Measurements from ENCODE around the gene CPSF7. TPM values are rescaled to one million over a fixed set of nuclear protein-coding genes. Genes with fewer than 3 reads are reported as not detected.

The CPSF7 gene
- total RNA-seq, 1 experiment from 2014 or later, result 145 TPM

DNA sequence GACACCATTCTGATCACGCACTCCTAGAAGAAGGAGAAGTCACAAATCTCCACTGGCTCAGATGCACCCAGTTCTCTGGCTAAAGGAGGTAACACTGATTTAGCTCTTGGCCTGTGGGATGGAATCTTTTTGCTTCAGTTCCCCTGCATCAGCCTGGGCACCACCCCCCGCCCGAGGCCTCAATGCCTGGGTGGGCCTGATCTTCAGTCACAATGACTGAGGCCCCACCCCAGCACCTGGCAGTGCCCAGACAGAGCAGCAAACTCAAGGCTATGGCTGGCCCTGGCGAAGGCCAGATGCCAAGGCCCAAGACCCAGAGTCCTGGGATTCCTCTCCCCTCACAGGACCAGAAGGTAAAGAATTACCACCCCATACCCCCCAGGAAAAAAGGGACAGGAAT, 73.1 kb downstream of the CPSF7 start:
- Histone ChIP-seq H2BK20ac (ENCODE audit: low read depth, low read length, poor library complexity, severe bottlenecking) (no peak overlapping the region), H3K79me2 (ENCODE audit: insufficient read depth, low read length) (no peaks in the 10 kb centered on the region), H2AK5ac (ENCODE audit: insufficient read length, low read length) (no peak overlapping the region), H2BK5ac (ENCODE audit: insufficient read length, low read length) (no peak overlapping the region), H2BK120ac (ENCODE audit: low read depth, low read length, poor library complexity, severe bottlenecking) (no peak overlapping the region), H3K4ac (ENCODE audit: low read depth, low read length) (no peak overlapping the region), H4K20me1 (ENCODE audit: control insufficient read depth, insufficient read depth, insufficient read length) (no peaks in the 10 kb centered on the region), H3K4me2 (ENCODE audit: insufficient read depth, insufficient read length, low read length) (no peak overlapping the region), H2BK15ac (ENCODE audit: low read depth, low read length) (no peak overlapping the region), H3K9me3 (ENCODE audit: control insufficient read depth, low read depth, low read length) (no peaks in the 10 kb centered on the region), H4K8ac (replicated peaks; ENCODE audit: insufficient read length, low read depth, low read length) (no peak overlapping the region), H4K91ac (ENCODE audit: insufficient read length, low read depth, low read length) (no peak overlapping the region), H3K14ac (ENCODE audit: insufficient read depth, low read length) (no peak overlapping the region), H3K4me1 (ENCODE audit: insufficient read depth, low read length) (no peaks in the 10 kb centered on the region), H2AFZ (ENCODE audit: low read length) (no peak overlapping the region), H3K23ac (ENCODE audit: insufficient read length, low read depth, low read length) (no peak overlapping the region), H3K23me2 (ENCODE audit: insufficient read length, low read depth, low read length, poor library complexity, severe bottlenecking) (peaks cover 6% of the 10 kb centered on the region), H3K9ac (ENCODE audit: extremely low read depth, insufficient read length, low read length) (no peak overlapping the region), H3K27ac (ENCODE audit: insufficient read length, low read depth, low read length) (no peak overlapping the region), H3T11ph (ENCODE audit: low read length) (no peak overlapping the region), H3K18ac (ENCODE audit: insufficient read length, low read depth, low read length) (no peak overlapping the region), H3K56ac (ENCODE audit: insufficient read length, low read depth, low read length) (no peak overlapping the region), H2BK12ac (ENCODE audit: insufficient read length, low read depth, low read length) (no peak overlapping the region), H3K79me1 (ENCODE audit: insufficient read depth, low read depth, low read length, poor library complexity, severe bottlenecking) (no peaks in the 10 kb centered on the region), H4K5ac (ENCODE audit: insufficient read length, low read depth, low read length) (no peak overlapping the region), H3K27me3 (ENCODE audit: insufficient read depth, low read length) (no peaks in the 10 kb centered on the region)
- Mint-ChIP-seq H3K4me1 (peaks cover 7 to 9% of the 10 kb centered on the region in 2 experiments), H3K9me3 (no peaks in the 10 kb centered on the region), H3K36me3 (ENCODE audit: insufficient read depth in 1 of 3, low read depth in 3 of 3) (peaks cover 5 to 15% (median 12%) of the 10 kb centered on the region in 3 experiments), H3K27ac (no peak overlapping the region), H3K27me3 (ENCODE audit: low read depth) (no peaks in the 10 kb centered on the region), H3K4me3 (no peak overlapping the region)
- DNase-seq, result no peak
- WGBS (ENCODE audit: extremely low coverage, insufficient read length, low lambda C conversion rate), result no CpG with 5 or more reads among the region's 4 CpGs
- TF ChIP-seq, protein P1, sequence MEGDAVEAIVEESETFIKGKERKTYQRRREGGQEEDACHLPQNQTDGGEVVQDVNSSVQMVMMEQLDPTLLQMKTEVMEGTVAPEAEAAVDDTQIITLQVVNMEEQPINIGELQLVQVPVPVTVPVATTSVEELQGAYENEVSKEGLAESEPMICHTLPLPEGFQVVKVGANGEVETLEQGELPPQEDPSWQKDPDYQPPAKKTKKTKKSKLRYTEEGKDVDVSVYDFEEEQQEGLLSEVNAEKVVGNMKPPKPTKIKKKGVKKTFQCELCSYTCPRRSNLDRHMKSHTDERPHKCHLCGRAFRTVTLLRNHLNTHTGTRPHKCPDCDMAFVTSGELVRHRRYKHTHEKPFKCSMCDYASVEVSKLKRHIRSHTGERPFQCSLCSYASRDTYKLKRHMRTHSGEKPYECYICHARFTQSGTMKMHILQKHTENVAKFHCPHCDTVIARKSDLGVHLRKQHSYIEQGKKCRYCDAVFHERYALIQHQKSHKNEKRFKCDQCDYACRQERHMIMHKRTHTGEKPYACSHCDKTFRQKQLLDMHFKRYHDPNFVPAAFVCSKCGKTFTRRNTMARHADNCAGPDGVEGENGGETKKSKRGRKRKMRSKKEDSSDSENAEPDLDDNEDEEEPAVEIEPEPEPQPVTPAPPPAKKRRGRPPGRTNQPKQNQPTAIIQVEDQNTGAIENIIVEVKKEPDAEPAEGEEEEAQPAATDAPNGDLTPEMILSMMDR (conservative IDR thresholded peaks at IDR 0.05), result no peak
